Loucy (cell line): ENCODE measurements around the gene PHACTR3.

Experiments used
- H2AFZ ChIP-seq: fragments of 200-600 bp; sonication (generic); 2 replicates; pipeline ENCODE4 v1.6.0; 2016; ENCODE audit warnings: antibody characterized with exemption, mild to moderate bottlenecking, low read length, moderate library complexity
- H3F3A ChIP-seq: fragments of 200-600 bp; 2 replicates; pipeline ENCODE4 v1.6.0; 2016; ENCODE audit warnings: antibody characterized with exemption, low read depth, mild to moderate bottlenecking
- H3K27me3 ChIP-seq: fragments of 200-600 bp; sonication (generic); 2 replicates; pipeline ENCODE4 v1.6.1; 2014; ENCODE audit warnings: low read length, mild to moderate bottlenecking; ENCODE audit not compliant: insufficient read depth, poor library complexity, severe bottlenecking
- H3K36me3 ChIP-seq: fragments of 200-600 bp; sonication (generic); 2 replicates; pipeline ENCODE4 v1.6.1; 2016; ENCODE audit warnings: low read length; ENCODE audit not compliant: insufficient read depth
- H3K4me1 ChIP-seq: fragments of 200-600 bp; sonication (generic); 2 replicates; pipeline ENCODE4 v1.5.1; 2014; ENCODE audit warnings: low read length, mild to moderate bottlenecking; ENCODE audit not compliant: insufficient read depth, poor library complexity, severe bottlenecking
- H3K4me2 ChIP-seq: fragments of 200-600 bp; sonication (generic); 2 replicates; pipeline ENCODE4 v1.6.0; 2014; ENCODE audit warnings: antibody characterized with exemption, low read length, low read depth, mild to moderate bottlenecking; ENCODE audit not compliant: poor library complexity, severe bottlenecking
- H3K4me3 ChIP-seq: fragments of 200-600 bp; sonication (generic); 2 replicates; pipeline ENCODE4 v1.5.1; 2014; ENCODE audit warnings: low read length, mild to moderate bottlenecking, mixed read lengths; ENCODE audit not compliant: poor library complexity, severe bottlenecking
- H3K79me2 ChIP-seq: fragments of 200-600 bp; sonication (generic); 2 replicates; pipeline ENCODE4 v1.6.1; 2014; ENCODE audit warnings: low read length; ENCODE audit not compliant: insufficient read depth
- H3K9ac ChIP-seq: fragments of 200-600 bp; sonication (generic); 2 replicates; pipeline ENCODE4 v1.6.0; 2014; ENCODE audit warnings: mild to moderate bottlenecking, low read depth, low read length, moderate library complexity; ENCODE audit not compliant: poor library complexity, severe bottlenecking
- H3K9me2 ChIP-seq: fragments of 200-600 bp; sonication (generic); replicated peaks from 2 replicates; pipeline ENCODE4 v1.6.1; 2016; ENCODE audit warnings: low read depth, low read length, mixed read lengths
- H3K9me3 ChIP-seq: fragments of 200-600 bp; sonication (generic); 2 replicates; pipeline ENCODE4 v1.6.1; 2014; ENCODE audit warnings: mild to moderate bottlenecking, antibody characterized with exemption, low read length, low read depth; ENCODE audit not compliant: insufficient read depth
- H4K20me1 ChIP-seq: fragments of 200-600 bp; sonication (generic); 2 replicates; pipeline ENCODE4 v1.6.0; 2014; ENCODE audit warnings: antibody characterized with exemption, low read length, mild to moderate bottlenecking; ENCODE audit not compliant: insufficient read depth, poor library complexity, severe bottlenecking
- EZH2phosphoT487 ChIP-seq: fragments of 200-600 bp; IDR thresholded peaks from 2 replicates; pipeline ENCODE4 v1.6.1; 2018; ENCODE audit warnings: antibody characterized with exemption, mild to moderate bottlenecking, moderate library complexity, borderline replicate concordance
- TF ChIP-seq, protein P1 (sequence below): fragments of 200-600 bp; sonication (generic); conservative IDR thresholded peaks from 2 replicates; pipeline ENCODE4 v1.5.1; 2014; ENCODE audit warnings: mild to moderate bottlenecking, antibody characterized with exemption, low read length

Gene PHACTR3

DNA sequence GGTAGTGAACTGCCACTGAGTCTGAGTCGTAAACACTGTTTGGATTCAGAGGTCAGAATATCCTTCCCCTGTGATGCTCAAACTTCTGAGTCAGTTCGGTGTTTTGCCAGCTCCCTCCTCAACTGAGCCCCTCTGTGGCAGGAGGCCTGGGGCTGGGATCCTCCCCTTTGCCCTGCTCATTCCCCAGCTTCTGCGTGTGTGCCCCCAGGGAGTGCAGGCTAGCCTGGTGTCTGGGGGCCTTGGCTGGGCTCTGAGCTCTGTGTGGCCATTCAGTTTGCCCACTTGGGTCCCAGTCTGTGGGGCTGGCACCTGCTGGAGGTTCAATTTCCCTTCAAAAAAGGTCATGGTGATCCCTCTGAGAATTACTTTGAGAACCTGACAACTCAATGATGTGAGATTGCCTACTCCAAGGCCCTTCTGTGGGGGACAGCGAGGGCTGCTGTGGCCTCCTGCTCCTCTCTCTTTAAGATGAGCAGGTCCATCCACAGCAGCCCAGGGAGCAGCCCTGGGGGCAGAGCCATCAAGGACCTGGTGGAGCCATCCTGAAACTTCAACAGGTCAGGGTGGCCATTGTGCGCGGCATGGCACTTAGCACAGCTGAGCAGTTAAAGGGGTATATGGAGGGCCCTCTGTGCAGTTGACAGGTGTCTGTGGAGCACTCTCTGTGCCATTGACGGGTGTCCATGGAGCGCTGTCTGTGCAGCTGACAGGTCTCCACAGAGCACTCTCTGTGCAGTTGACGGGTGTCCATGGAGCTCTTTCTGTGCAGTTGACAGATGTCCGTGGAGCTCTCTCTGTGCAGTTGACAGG lies 181.9 kb downstream of the PHACTR3 start:
- H2AFZ ChIP-seq, result no peak overlapping the region
- H3K9me3 ChIP-seq, result no peaks in the 10 kb centered on the region
- TF ChIP-seq, protein P1, sequence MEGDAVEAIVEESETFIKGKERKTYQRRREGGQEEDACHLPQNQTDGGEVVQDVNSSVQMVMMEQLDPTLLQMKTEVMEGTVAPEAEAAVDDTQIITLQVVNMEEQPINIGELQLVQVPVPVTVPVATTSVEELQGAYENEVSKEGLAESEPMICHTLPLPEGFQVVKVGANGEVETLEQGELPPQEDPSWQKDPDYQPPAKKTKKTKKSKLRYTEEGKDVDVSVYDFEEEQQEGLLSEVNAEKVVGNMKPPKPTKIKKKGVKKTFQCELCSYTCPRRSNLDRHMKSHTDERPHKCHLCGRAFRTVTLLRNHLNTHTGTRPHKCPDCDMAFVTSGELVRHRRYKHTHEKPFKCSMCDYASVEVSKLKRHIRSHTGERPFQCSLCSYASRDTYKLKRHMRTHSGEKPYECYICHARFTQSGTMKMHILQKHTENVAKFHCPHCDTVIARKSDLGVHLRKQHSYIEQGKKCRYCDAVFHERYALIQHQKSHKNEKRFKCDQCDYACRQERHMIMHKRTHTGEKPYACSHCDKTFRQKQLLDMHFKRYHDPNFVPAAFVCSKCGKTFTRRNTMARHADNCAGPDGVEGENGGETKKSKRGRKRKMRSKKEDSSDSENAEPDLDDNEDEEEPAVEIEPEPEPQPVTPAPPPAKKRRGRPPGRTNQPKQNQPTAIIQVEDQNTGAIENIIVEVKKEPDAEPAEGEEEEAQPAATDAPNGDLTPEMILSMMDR, result no peak
- no peak for TF ChIP-seq EZH2phosphoT487
- H3K9ac ChIP-seq, result no peak overlapping the region
- no peak overlapping the region for H3K4me2 ChIP-seq
- H3K36me3 ChIP-seq, result peaks cover 5% of the 10 kb centered on the region; the same call in 1 of the 2 replicates
- no peaks in the 10 kb centered on the region for H4K20me1 ChIP-seq
- no peaks in the 10 kb centered on the region for H3K9me2 ChIP-seq
- H3K4me3 ChIP-seq, result no peak overlapping the region
- H3K27me3 ChIP-seq, result no peaks in the 10 kb centered on the region
- no peaks in the 10 kb centered on the region for H3K4me1 ChIP-seq
- H3K79me2 ChIP-seq, result no peaks in the 10 kb centered on the region
- no peaks in the 10 kb centered on the region for H3F3A ChIP-seq

- H4K20me1 ChIP-seq, result no peaks in the 10 kb centered on the region
Measured at GRCh38 chr20:59786801-59787537, 182.6 kb downstream of the PHACTR3 start.

DNA sequence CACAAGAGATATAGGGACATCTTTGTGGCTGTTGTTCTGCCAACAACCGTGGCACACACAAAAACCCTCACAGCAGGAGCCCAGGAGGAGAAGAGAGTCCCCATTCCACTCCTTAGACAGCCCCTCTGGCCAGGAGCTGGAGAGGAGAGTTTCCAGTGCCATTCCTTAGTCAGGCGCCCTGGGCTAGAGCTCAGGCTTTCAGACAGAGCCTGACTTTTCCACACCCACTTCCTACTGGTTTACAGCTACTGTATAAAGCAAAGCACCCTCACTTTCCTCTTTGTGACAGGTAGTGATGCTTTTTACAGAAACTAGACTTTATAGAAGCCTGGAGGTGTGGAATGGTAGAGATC lies 183.2 kb downstream of the PHACTR3 start:
- Histone ChIP-seq H3K9me3 (peaks cover 8% of the 10 kb centered on the region; the same call in 1 of the 2 replicates), H3K9ac (no peak overlapping the region), H3F3A (no peaks in the 10 kb centered on the region), H2AFZ (no peak overlapping the region), H3K79me2 (no peaks in the 10 kb centered on the region), H3K4me2 (no peak overlapping the region), H3K9me2 (no peaks in the 10 kb centered on the region), H3K27me3 (no peaks in the 10 kb centered on the region), H3K36me3 (peaks cover 5% of the 10 kb centered on the region; the same call in 1 of the 2 replicates), H3K4me1 (no peaks in the 10 kb centered on the region), H3K4me3 (no peak overlapping the region), H4K20me1 (no peaks in the 10 kb centered on the region)
- no peak for TF ChIP-seq EZH2phosphoT487
- TF ChIP-seq, protein P1, result no peak

More at GRCh38 chr20:59786801-59787537, 182.6 kb downstream of the PHACTR3 start:
- no peaks in the 10 kb centered on the region for H3K4me1 ChIP-seq
- peaks cover 5% of the 10 kb centered on the region; the same call in 1 of the 2 replicates for H3K36me3 ChIP-seq
- H3F3A ChIP-seq, result no peaks in the 10 kb centered on the region
- H3K4me2 ChIP-seq, result no peak overlapping the region
- H3K79me2 ChIP-seq, result no peaks in the 10 kb centered on the region
- H3K9me3 ChIP-seq, result peaks cover 3% of the 10 kb centered on the region; the same call in 1 of the 2 replicates
- H3K4me3 ChIP-seq, result no peak overlapping the region
- H3K27me3 ChIP-seq, result no peaks in the 10 kb centered on the region
- no peaks in the 10 kb centered on the region for H3K9me2 ChIP-seq
- no peak for TF ChIP-seq EZH2phosphoT487
- TF ChIP-seq, protein P1, result no peak
- H3K9ac ChIP-seq, result no peak overlapping the region
- H2AFZ ChIP-seq, result no peak overlapping the region
